GM18873 (cell line): ENCODE results near the gene OVOL1.
A peak's percentile ranks its signal among the peaks of the same experiment; 100 is the strongest.
"Not testable (repeated sequence)": the region's sequence is repeated elsewhere in the genome, so short reads cannot be mapped to it uniquely, and the experiment has no call there.

Experiments
- ATAC-seq: cut with Tn5 transposase; IDR thresholded peaks from one replicate; pipeline ENCODE4 v1.9.1; 2021; ENCODE audit warnings: mild to moderate bottlenecking, moderate library complexity, moderate number of reproducible peaks; ENCODE audit not compliant: unreplicated experiment, low FRiP score

Gene OVOL1

GRCh38 chr11:65811764-65812475, 25.1 kb downstream of the OVOL1 start:
- ATAC-seq, result no peak

DNA sequence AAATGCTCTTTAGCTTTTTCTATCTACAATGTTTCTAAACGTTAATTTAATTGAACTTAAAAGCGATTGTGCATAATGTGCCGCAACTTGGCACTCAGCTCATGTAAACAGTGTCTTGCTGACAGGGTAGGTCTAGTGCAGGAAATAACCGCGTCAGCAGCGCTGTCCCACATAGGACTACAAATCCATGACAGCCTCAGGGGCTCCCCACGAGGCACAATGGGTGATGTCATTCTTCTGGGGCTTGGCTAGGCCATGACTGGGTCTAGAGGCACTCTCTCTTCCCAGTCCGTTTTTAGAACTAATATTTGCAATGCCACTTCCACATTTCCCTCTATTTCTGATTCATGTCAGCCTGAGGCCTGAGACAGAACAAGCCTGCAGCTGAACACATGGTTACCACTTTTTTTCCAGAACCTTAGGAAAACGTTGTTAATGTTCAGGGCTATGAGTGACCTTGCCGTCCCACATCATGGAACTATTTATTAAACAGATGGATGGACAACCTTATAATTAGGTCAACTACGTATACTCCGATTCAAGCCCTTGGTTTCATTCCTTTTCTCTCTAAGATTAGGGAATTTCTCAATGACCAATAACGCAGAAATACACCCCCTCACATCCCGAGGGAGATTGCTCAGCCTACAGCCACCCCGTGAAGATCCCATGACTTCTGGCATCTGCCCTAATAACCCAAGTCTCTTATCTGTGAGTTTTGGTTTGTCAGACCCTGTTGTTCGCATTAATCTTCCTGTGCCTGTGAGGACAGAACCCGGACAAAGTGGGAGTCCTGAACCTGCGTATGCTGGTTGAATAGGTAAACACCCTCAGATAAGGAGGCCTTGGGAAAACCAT, 27.5 kb downstream of the OVOL1 start:
- ATAC-seq, result no peak

- ATAC-seq, result no peak
Observed at GRCh38 chr11:65814986-65815565, 28.2 kb downstream of the OVOL1 start.

DNA sequence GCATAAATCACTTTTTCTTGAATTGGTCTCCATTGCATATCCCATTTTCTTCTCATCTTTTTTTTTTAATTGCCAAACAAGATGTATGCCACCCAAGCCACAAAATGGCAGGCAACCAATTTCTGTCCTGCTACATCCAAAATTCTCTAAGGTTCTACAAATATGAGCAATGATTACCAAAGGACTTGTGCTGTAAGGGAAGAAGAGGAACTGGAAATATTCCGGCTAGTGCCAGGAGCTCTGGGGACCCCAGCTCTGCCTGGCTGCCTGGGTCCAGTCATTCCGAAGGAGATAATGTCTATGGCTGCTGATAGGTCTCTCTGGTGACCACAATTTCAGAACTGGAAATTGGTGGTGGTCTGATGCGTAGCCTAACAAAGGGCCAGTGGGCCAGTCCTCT, 29.8 kb downstream of the OVOL1 start:
- no peak for ATAC-seq

DNA sequence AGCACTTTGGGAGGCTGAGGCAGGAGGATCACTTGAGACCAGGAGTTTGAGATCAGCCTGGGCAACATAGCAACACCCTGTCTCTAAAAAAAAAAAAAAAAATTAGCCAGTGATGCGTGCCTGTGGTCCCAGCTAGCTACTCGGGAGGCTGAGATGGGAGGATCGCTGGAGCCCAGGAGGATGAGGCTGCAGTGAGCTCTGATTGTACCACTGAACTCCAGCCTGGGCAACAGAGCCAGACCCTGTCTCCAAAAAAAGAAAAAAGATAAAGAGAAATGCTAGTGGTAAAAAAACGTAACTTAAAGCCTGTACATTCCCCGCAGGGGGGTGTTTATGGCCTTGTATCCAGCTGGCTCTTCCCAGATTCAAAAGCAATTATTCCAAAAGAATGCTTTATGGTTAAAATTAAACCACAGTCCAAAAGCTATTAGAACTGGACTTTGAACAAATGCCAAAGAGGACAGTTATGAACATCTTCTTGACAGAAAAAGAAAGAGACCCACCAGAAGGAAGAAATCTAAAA, 30.5 kb downstream of the OVOL1 start:
- ATAC-seq, result no peak

- ATAC-seq, result peak; percentile 59
Observed at GRCh38 chr11:65817835-65818680, 31.2 kb downstream of the OVOL1 start.

- no peak for ATAC-seq
Observed at GRCh38 chr11:65821107-65821506, 34.2 kb downstream of the OVOL1 start.

DNA sequence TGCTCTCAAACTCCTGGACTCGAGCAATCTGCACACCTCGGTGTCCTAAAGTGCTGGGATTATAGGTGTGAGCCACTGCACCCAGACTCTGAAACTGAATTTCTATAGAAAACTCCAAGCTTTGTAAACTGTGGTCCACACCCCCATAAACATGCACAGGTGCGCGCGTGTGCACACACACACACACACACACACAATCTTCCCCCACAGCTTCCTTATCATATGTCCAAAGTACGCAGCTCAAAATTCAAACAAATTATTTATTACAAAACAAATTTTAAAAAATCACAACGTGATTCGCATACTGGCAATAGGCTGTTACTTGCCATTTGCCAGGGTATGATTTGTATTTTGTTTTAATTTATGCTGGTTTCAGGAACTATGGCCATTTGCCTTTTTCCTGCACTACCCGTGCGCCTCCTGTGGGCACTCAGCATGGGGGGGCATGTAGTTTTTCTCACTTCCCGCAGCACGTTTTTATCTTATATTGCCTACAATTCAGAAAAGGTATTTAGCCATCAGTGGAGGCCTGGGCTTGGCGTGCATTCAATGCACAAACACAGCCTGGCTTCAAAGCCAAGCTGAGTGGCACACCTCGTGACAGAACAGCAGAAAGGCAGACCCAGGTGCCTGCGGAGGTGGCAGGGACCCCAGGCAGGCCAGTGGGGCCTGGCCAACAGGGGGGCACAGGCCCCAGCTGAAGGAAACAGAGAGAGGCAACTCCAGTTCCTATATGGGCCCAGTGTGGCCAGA, 36.1 kb downstream of the OVOL1 start:
- no peak for ATAC-seq

DNA sequence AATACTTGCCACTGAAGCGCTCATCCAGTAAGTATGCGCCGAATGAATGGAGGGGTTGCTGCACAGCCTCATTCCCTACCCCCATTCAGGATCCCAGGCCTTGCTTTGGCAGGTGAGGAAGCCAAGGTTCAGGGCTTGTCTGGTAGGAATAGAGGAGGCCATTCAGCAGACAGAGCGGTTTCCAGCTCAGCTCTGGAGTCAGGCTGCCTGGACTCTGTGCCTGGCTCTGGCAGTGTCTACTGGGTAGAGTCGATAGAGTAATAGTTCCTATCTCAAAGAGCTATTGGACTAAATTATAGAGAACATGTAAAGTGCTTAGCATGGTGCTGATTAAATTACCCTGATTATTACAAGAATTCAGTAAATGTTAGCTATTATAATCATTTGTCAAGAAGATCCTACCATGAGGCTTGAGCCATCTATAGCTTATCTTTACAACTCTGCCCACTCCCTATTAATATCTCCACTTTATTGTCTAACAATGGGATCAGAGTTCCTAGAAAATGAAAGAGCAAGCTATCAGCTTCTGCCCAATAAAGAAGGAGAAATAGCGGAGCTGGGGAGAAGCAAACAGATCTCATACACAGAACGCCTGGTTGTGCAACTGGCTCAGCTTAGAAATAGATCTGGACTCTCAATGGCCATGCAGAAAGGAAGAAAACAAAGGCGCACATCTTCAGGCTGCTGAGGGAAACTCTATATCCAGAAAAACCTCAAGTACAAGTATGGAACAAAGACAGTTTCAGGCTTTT, 40.3 kb downstream of the OVOL1 start:
- ATAC-seq, result no peak

- no peak for ATAC-seq
Observed at GRCh38 chr11:65829459-65829858, 42.6 kb downstream of the OVOL1 start.

GRCh38 chr11:65832231-65832630, 45.4 kb downstream of the OVOL1 start:
- ATAC-seq, result not testable (repeated sequence)

- ATAC-seq, result peak; percentile 82
Observed at GRCh38 chr11:65833297-65834030, 46.6 kb downstream of the OVOL1 start, which contains the start of gene SNX32. SNX32 (plus strand) TSS chr11:65833963; CDS start chr11:65834066, 103 bp downstream.

DNA sequence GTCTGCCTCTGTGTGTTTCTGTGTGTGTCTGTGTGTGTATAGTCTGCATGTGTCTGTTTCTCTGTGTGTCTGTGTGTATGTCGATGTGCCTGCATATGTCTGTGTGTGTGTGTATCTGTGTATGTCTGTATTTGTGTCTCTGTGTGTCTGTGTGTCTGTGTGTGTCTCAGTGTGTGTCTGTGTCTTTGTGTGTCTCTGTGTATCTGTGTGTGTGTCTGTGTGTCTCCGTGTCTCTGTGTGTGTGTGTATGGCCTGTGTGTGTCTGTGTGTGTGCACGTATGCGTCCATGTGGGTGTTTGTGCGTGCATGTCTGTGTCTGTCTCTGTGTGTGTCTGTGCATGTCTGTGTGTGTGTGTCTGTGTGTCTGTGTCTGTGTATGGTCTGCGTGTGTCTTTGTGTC, 47.3 kb downstream of the OVOL1 start:
- no peak for ATAC-seq

DNA sequence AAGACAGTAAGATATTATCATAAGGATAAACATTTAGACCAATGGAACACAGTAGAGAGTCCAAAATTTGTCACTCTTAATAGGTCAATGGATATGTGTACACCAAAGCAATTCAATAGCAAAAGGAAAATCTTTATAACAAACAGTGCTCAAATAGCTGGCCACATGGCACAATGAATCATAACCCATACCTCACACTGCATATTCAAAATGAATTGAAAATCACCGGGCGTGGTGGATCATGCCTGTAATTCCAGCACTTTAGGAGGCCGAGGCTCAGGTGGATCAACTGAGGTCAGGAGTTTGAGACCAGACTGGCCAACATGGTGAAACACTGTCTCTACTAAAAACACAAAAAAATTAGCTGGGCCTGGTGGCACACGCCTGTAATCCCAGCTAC, 55.3 kb downstream of the OVOL1 start:
- no peak for ATAC-seq

- no peak for ATAC-seq
Observed at GRCh38 chr11:65843811-65844210, 56.9 kb downstream of the OVOL1 start.

DNA sequence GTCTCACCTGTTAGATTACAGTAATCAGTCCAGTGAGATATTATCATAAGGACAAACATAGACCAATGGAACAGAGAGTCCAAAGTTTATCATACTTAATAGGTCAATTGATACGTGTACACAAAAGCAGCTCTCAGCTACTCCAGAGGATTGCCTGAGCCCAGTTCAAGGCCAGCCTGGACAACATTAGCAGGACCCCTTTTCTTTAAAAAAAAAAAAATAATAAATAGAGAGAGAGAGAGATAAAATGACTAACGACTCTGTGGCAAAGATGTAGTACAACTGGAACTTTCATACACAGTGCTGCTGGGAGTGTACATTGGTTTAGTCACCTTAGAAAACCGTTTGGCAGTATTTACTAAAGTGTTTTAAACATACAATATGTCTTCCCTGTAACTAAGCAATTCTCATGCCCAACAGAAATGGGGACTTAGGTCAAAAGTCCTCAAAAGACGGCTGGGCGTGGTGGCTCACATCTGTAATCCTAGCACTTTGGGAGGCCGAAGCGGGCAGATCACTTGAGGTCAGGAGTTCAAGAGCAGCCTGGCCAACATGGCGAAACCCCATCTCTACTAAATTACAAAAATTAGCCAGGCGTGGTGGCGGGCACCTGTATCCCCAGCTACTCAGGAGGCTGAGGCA, 57.5 kb downstream of the OVOL1 start:
- ATAC-seq, result no peak
